Measurements from ENCODE around the gene USP21. TPM values are rescaled to one million over a fixed set of nuclear protein-coding genes. Genes with fewer than 3 reads are reported as not detected.

Gene USP21
- total RNA-seq, 3 donors from 2014 or later (not counting 1 experiment from before 2014, with no cell fraction given): 31.6 to 40.3 (median 35.3) TPM

DNA sequence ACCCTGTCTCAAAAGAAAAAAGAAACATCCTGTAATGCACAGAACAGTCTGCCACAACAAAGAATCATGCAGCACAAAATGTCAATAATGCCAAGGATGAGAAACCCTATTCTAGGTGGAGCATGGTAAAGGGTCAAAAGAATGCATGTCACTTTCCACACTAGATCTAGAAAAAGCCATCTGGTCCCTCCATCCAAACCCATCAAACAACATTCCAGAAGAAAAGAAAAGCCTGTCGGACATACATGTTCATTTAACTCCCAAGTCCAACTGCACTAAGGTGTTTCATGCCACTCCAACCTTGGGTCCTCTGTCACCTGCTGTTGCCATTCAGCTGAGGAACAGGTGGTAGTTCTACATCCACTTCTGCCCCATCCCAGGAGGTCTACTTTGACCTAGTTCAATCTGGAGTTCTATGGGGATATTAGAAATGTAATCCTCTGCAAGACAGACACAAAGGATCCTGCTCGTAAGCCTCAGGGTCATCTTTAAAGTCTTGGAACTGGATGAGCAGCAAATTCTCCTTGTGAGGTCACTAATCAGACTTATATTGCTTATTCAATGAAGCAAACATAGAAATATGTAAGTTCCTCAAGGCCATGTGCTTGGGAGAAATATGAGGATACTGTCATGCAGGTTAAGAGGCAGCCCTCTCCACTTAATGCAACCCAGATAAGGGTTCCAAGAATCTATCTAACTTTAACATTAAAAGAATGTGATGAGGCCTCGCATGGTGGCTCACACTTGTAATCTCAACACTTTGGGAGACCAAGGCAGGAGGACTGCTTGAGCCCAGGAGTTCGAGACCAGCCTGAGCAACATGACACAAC is 30.5 kb upstream of the USP21 start:
- Histone ChIP-seq H3K9me3 (ENCODE audit: control insufficient read depth, insufficient read depth, low read length) (no peaks in the 10 kb centered on the region), H3K36me3 (ENCODE audit: control insufficient read depth, insufficient read depth, low read length) (peaks cover 22% of the 10 kb centered on the region), H3K27ac (ENCODE audit: low read length) (no peak overlapping the region), H3K27me3 (ENCODE audit: control insufficient read depth, insufficient read depth, low read length) (no peaks in the 10 kb centered on the region), H3K4me1 (ENCODE audit: control insufficient read depth, insufficient read depth, low read length) (peaks cover 17% of the 10 kb centered on the region), H3K4me3 (ENCODE audit: low read length) (no peak overlapping the region)
- intact Hi-C loops (cut with micrococcal nuclease): no loop called here
- Mint-ChIP-seq H3K27me3 (ENCODE audit: low read depth in 2 of 2) (no peaks in the 10 kb centered on the region), H3K4me3 (no peak overlapping the region), H3K36me3 (peaks cover 8% of the 10 kb centered on the region), H3K9me3 (no peaks in the 10 kb centered on the region), H3K4me1 (peaks cover 33 to 46% of the 10 kb centered on the region in 2 donors), H3K27ac (no peak overlapping the region)
- WGBS (ENCODE audit: insufficient coverage): 89% methylated on average over 3 of the region's 4 CpGs
- TF ChIP-seq, protein P1, sequence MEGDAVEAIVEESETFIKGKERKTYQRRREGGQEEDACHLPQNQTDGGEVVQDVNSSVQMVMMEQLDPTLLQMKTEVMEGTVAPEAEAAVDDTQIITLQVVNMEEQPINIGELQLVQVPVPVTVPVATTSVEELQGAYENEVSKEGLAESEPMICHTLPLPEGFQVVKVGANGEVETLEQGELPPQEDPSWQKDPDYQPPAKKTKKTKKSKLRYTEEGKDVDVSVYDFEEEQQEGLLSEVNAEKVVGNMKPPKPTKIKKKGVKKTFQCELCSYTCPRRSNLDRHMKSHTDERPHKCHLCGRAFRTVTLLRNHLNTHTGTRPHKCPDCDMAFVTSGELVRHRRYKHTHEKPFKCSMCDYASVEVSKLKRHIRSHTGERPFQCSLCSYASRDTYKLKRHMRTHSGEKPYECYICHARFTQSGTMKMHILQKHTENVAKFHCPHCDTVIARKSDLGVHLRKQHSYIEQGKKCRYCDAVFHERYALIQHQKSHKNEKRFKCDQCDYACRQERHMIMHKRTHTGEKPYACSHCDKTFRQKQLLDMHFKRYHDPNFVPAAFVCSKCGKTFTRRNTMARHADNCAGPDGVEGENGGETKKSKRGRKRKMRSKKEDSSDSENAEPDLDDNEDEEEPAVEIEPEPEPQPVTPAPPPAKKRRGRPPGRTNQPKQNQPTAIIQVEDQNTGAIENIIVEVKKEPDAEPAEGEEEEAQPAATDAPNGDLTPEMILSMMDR (IDR thresholded peaks at IDR 0.05): no peak
- no peak for ATAC-seq
- DNase-seq: no peak

DNA sequence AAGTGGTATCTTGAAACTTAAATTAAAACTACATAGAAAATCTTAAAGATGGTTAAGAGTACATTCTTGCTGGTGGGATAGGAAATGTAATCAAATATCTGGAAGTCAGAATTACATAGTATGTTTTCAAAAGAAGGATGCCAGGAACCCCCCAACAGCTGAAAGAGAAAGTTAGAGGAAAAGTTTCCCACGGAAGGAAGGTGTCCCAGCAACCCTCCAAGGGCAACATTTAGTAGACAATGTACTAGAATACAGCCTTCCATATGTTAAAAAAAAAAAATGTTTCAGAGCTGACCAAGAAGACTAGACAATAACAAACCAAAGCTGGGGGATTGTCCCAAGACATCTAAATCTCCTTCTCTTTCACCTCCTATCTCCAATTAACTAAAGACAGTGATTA is 29.0 kb upstream of the USP21 start:
- Mint-ChIP-seq H3K4me1 (peaks cover 33 to 50% of the 10 kb centered on the region in 2 donors), H3K27ac (no peak overlapping the region), H3K36me3 (peaks cover 8% of the 10 kb centered on the region), H3K4me3 (no peak overlapping the region), H3K27me3 (ENCODE audit: low read depth in 2 of 2) (no peaks in the 10 kb centered on the region), H3K9me3 (no peaks in the 10 kb centered on the region)
- intact Hi-C loops (cut with micrococcal nuclease): no loop called here
- Histone ChIP-seq H3K27ac (ENCODE audit: low read length) (no peak overlapping the region), H3K4me1 (ENCODE audit: control insufficient read depth, insufficient read depth, low read length) (peaks cover 21% of the 10 kb centered on the region), H3K27me3 (ENCODE audit: control insufficient read depth, insufficient read depth, low read length) (no peaks in the 10 kb centered on the region), H3K9me3 (ENCODE audit: control insufficient read depth, insufficient read depth, low read length) (no peaks in the 10 kb centered on the region), H3K4me3 (ENCODE audit: low read length) (no peak overlapping the region), H3K36me3 (ENCODE audit: control insufficient read depth, insufficient read depth, low read length) (peaks cover 16% of the 10 kb centered on the region)
- ATAC-seq (no peak), DNase-seq (no peak)
- WGBS (ENCODE audit: insufficient coverage): 100% methylated on average over 1 of the region's 1 CpG
- TF ChIP-seq, protein P1 (IDR thresholded peaks at IDR 0.05): no peak

DNA sequence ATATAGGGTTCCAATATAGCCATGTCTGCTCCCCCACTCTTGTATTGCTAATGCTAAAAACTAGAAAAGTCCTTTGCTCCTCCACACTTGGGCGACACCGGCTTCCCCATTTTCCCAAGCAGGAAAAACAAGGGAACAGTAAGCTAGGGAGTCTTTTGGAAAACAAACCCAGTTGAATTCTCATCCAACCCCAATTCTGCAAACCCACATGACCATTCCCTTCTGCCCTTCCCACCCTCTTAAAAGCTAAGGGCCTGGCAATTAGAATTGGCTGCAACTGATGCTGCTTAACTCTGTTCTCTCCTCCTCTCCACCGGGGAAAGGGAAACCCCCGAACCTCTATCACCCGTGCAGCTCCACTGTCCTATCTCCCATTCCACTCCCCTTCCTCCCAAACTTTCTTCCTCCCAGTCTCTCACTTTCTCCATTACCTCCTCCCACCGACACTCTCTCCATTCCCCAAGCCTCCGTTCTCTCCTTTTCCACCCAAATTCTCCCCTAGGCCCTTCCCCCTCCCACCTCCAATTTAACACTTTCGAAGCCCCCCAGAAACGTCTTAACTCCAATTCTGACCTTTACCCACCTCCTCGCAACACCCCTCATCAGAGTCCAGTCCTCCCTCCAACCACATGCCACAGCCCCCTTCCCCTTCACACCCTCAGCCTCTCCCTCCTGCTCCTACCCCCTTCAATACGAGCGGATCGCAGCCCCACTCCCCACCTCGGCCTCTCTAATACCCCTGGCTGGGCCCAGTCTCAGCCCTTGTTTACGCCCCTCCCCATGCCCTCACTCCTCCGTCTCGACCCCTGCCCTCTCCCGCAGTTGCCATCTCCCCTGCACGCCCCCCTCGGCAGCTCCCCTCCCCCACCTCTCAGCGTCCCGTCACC is 27.5 kb upstream of the USP21 start:
- Histone ChIP-seq H3K27ac (ENCODE audit: low read length) (peak overlapping the region; percentile 81), H3K27me3 (ENCODE audit: control insufficient read depth, insufficient read depth, low read length) (no peaks in the 10 kb centered on the region), H3K36me3 (ENCODE audit: control insufficient read depth, insufficient read depth, low read length) (peaks cover 13% of the 10 kb centered on the region), H3K9me3 (ENCODE audit: control insufficient read depth, insufficient read depth, low read length) (no peaks in the 10 kb centered on the region), H3K4me1 (ENCODE audit: control insufficient read depth, insufficient read depth, low read length) (peaks cover 21% of the 10 kb centered on the region), H3K4me3 (ENCODE audit: low read length) (peak overlapping the region; percentile 77)
- H3K4me1 Mint-ChIP-seq: peaks cover 30 to 49% of the 10 kb centered on the region in 2 donors
- TF ChIP-seq, protein P1 (IDR thresholded peaks at IDR 0.05): no peak
- DNase-seq (peak; percentile 25 to 62), ATAC-seq (no peak)
- H3K27me3 Mint-ChIP-seq (ENCODE audit: low read depth in 2 of 2): no peaks in the 10 kb centered on the region
- H3K27ac Mint-ChIP-seq: no peak overlapping the region
- H3K9me3 Mint-ChIP-seq: no peaks in the 10 kb centered on the region
- H3K4me3 Mint-ChIP-seq: no peak overlapping the region
- peaks cover 5% of the 10 kb centered on the region for H3K36me3 Mint-ChIP-seq
- 8% methylated on average over 22 of the region's 22 CpGs for WGBS (ENCODE audit: insufficient coverage)
- intact Hi-C loops (cut with micrococcal nuclease): loop anchor here (1.0 kb wide), 2 partner anchors 14 to 35 kb away; partner anchors contain the start of gene PPOX
